ENCODE measurements around the gene TYW5.

Gene TYW5

DNA sequence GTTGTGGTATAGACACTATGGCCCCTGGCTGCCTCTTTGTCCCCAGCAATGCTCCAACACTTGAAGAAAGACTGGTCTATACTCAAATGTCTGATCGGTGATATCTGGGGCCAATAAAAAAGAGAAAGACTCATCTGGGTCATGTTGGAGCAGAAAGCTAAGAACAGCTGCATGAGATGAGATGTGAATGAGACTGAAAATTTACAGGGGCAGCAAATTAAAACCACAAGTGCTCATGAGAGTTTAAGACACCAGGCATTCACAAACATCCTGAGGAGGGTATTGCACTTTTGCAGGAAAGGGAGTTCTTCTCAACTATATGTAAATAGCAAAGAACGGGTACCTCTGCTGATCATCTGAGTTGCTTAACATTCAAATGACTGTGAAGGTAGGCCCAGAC is 36.4 kb upstream of the TYW5 start:
- no peak for DNase-seq
- Histone ChIP-seq H2AFZ (ENCODE audit: insufficient read depth, low read length, poor library complexity) (no peak overlapping the region), H3K36me3 (ENCODE audit: control insufficient read depth in 1 of 2, insufficient read depth in 2 of 2, low read length in 2 of 2) (no peaks in the 10 kb centered on the region), H3K9ac (ENCODE audit: low read length) (no peak overlapping the region), H3K4me2 (ENCODE audit: low read length) (no peak overlapping the region), H2BK120ac (ENCODE audit: insufficient read depth, low read length, poor library complexity) (no peak overlapping the region), H3K4me3 (ENCODE audit: low read depth, low read length) (no peak overlapping the region), H3K4ac (ENCODE audit: low read depth, low read length) (no peak overlapping the region), H4K12ac (ENCODE audit: low read depth, low read length) (no peak overlapping the region), H3K79me1 (ENCODE audit: low read length) (no peaks in the 10 kb centered on the region), H3K9me3 (ENCODE audit: insufficient read depth, low read depth, low read length) (no peaks in the 10 kb centered on the region), H2AK5ac (ENCODE audit: low read length) (no peak overlapping the region), H3K14ac (ENCODE audit: low read length) (no peak overlapping the region), H3K23ac (ENCODE audit: low read length) (no peak overlapping the region), H2BK5ac (ENCODE audit: low read depth, low read length, poor library complexity) (no peak overlapping the region), H3K79me2 (ENCODE audit: control insufficient read depth, insufficient read depth, low read length, poor library complexity) (no peaks in the 10 kb centered on the region), H4K8ac (ENCODE audit: low read depth, low read length) (no peak overlapping the region), H3K18ac (ENCODE audit: low read length) (no peak overlapping the region), H2BK12ac (ENCODE audit: low read length) (no peak overlapping the region), H4K91ac (ENCODE audit: low read depth, low read length) (no peak overlapping the region), H3K27me3 (ENCODE audit: insufficient read depth, low read length) (no peaks in the 10 kb centered on the region), H3K27ac (ENCODE audit: low read depth, low read length) (no peak overlapping the region), H3K4me1 (ENCODE audit: control insufficient read depth in 1 of 2, insufficient read depth in 2 of 2, low read length in 2 of 2) (peaks cover 0 to 1% of the 10 kb centered on the region in 2 experiments)
- no CpG with 5 or more reads among the region's 2 CpGs for WGBS (ENCODE audit: extremely low coverage, insufficient coverage, insufficient read length)

DNA sequence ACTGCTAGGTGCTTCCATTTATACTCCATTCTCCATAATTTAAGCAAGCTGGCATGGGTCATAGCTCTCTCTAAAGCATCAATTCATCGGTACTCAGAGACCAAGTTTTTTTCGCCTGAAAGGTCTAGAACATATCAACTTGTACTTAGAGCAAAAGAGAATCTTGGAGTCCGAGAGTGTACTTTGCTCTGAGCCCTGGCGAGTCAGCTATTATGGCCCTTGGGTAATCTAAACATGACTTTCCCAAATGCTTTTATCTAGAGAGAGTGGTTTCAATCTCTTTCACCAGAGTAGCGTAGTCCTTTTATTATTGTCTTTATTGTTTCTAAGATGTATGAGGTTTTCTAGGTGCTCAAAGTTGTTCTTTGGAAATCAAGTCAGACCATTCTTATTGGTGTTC is 34.5 kb upstream of the TYW5 start:
- Histone ChIP-seq H3K9me3 (ENCODE audit: insufficient read depth, low read depth, low read length) (no peaks in the 10 kb centered on the region), H3K4me1 (ENCODE audit: control insufficient read depth in 1 of 2, insufficient read depth in 2 of 2, low read length in 2 of 2) (no peaks in the 10 kb centered on the region), H3K4me3 (ENCODE audit: low read depth, low read length) (no peak overlapping the region), H2BK120ac (ENCODE audit: insufficient read depth, low read length, poor library complexity) (no peak overlapping the region), H2BK5ac (ENCODE audit: low read depth, low read length, poor library complexity) (no peak overlapping the region), H3K27ac (ENCODE audit: low read depth, low read length) (no peak overlapping the region), H3K79me2 (ENCODE audit: control insufficient read depth, insufficient read depth, low read length, poor library complexity) (no peaks in the 10 kb centered on the region), H3K4ac (ENCODE audit: low read depth, low read length) (no peak overlapping the region), H4K91ac (ENCODE audit: low read depth, low read length) (no peak overlapping the region), H3K9ac (ENCODE audit: low read length) (no peak overlapping the region), H2AK5ac (ENCODE audit: low read length) (no peak overlapping the region), H2AFZ (ENCODE audit: insufficient read depth, low read length, poor library complexity) (no peak overlapping the region), H3K27me3 (ENCODE audit: insufficient read depth, low read length) (no peaks in the 10 kb centered on the region), H3K23ac (ENCODE audit: low read length) (no peak overlapping the region), H3K36me3 (ENCODE audit: control insufficient read depth in 1 of 2, insufficient read depth in 2 of 2, low read length in 2 of 2) (no peaks in the 10 kb centered on the region), H3K4me2 (ENCODE audit: low read length) (no peak overlapping the region), H3K14ac (ENCODE audit: low read length) (no peak overlapping the region), H4K12ac (ENCODE audit: low read depth, low read length) (no peak overlapping the region), H4K8ac (ENCODE audit: low read depth, low read length) (no peak overlapping the region), H2BK12ac (ENCODE audit: low read length) (no peak overlapping the region), H3K18ac (ENCODE audit: low read length) (no peak overlapping the region), H3K79me1 (ENCODE audit: low read length) (peaks cover 2% of the 10 kb centered on the region)
- no CpG with 5 or more reads among the region's 5 CpGs for WGBS (ENCODE audit: extremely low coverage, insufficient coverage, insufficient read length)
- DNase-seq, result no peak

DNA sequence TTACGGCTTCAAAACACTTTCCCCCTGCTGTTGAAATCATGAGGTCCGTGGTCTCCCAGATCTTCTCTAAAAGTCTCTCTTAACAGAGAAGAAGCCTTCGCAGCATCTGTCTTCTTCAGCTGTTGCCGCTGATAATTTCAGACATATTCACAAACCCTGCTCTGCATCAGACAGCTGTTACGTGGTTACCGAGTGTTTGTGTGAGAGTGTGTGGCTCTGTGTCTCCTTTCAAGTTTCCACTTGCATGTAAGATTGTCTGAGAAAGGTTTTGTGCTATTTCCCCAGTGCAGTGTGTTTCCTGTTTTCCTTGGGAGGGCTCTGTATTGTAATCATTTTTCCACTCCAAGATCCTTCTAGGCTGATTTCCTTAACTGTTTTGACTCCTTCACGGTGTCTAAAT is 32.9 kb upstream of the TYW5 start:
- Histone ChIP-seq H4K12ac (ENCODE audit: low read depth, low read length) (no peak overlapping the region), H2BK5ac (ENCODE audit: low read depth, low read length, poor library complexity) (no peak overlapping the region), H3K79me1 (ENCODE audit: low read length) (peaks cover 2% of the 10 kb centered on the region), H2AK5ac (ENCODE audit: low read length) (no peak overlapping the region), H3K14ac (ENCODE audit: low read length) (no peak overlapping the region), H3K79me2 (ENCODE audit: control insufficient read depth, insufficient read depth, low read length, poor library complexity) (no peaks in the 10 kb centered on the region), H2AFZ (ENCODE audit: insufficient read depth, low read length, poor library complexity) (no peak overlapping the region), H3K27me3 (ENCODE audit: insufficient read depth, low read length) (no peaks in the 10 kb centered on the region), H3K18ac (ENCODE audit: low read length) (no peak overlapping the region), H3K23ac (ENCODE audit: low read length) (no peak overlapping the region), H4K91ac (ENCODE audit: low read depth, low read length) (no peak overlapping the region), H3K9ac (ENCODE audit: low read length) (no peak overlapping the region), H3K4me2 (ENCODE audit: low read length) (no peak overlapping the region), H3K27ac (ENCODE audit: low read depth, low read length) (no peak overlapping the region), H4K8ac (ENCODE audit: low read depth, low read length) (no peak overlapping the region), H3K4me1 (ENCODE audit: control insufficient read depth in 1 of 2, insufficient read depth in 2 of 2, low read length in 2 of 2) (no peaks in the 10 kb centered on the region), H2BK12ac (ENCODE audit: low read length) (no peak overlapping the region), H2BK120ac (ENCODE audit: insufficient read depth, low read length, poor library complexity) (no peak overlapping the region), H3K4ac (ENCODE audit: low read depth, low read length) (no peak overlapping the region), H3K9me3 (ENCODE audit: insufficient read depth, low read depth, low read length) (no peaks in the 10 kb centered on the region), H3K36me3 (ENCODE audit: control insufficient read depth in 1 of 2, insufficient read depth in 2 of 2, low read length in 2 of 2) (no peaks in the 10 kb centered on the region), H3K4me3 (ENCODE audit: low read depth, low read length) (no peak overlapping the region)
- WGBS (ENCODE audit: extremely low coverage, insufficient coverage, insufficient read length), result no CpG with 5 or more reads among the region's 7 CpGs
- DNase-seq, result no peak

GRCh38 chr2:199987586-199987985 is 32.3 kb upstream of the TYW5 start:
- no CpG with 5 or more reads among the region's 2 CpGs for WGBS (ENCODE audit: extremely low coverage, insufficient coverage, insufficient read length)
- no peak for DNase-seq

More at GRCh38 chr2:199987586-199987985, 32.3 kb upstream of the TYW5 start:
- Histone ChIP-seq H3K23ac (ENCODE audit: low read length) (no peak overlapping the region), H3K4me1 (ENCODE audit: control insufficient read depth in 1 of 2, insufficient read depth in 2 of 2, low read length in 2 of 2) (no peaks in the 10 kb centered on the region), H3K14ac (ENCODE audit: low read length) (no peak overlapping the region), H2BK120ac (ENCODE audit: insufficient read depth, low read length, poor library complexity) (no peak overlapping the region), H3K27me3 (ENCODE audit: insufficient read depth, low read length) (no peaks in the 10 kb centered on the region), H3K27ac (ENCODE audit: low read depth, low read length) (no peak overlapping the region), H2AK5ac (ENCODE audit: low read length) (no peak overlapping the region), H3K79me2 (ENCODE audit: control insufficient read depth, insufficient read depth, low read length, poor library complexity) (no peaks in the 10 kb centered on the region), H2AFZ (ENCODE audit: insufficient read depth, low read length, poor library complexity) (no peak overlapping the region), H3K4ac (ENCODE audit: low read depth, low read length) (no peak overlapping the region), H3K9ac (ENCODE audit: low read length) (no peak overlapping the region), H4K8ac (ENCODE audit: low read depth, low read length) (no peak overlapping the region), H2BK12ac (ENCODE audit: low read length) (no peak overlapping the region), H3K4me2 (ENCODE audit: low read length) (no peak overlapping the region), H4K91ac (ENCODE audit: low read depth, low read length) (no peak overlapping the region), H3K18ac (ENCODE audit: low read length) (no peak overlapping the region), H3K4me3 (ENCODE audit: low read depth, low read length) (no peak overlapping the region), H4K12ac (ENCODE audit: low read depth, low read length) (no peak overlapping the region), H3K9me3 (ENCODE audit: insufficient read depth, low read depth, low read length) (no peaks in the 10 kb centered on the region), H3K79me1 (ENCODE audit: low read length) (peaks cover 2% of the 10 kb centered on the region), H2BK5ac (ENCODE audit: low read depth, low read length, poor library complexity) (no peak overlapping the region), H3K36me3 (ENCODE audit: control insufficient read depth in 1 of 2, insufficient read depth in 2 of 2, low read length in 2 of 2) (no peaks in the 10 kb centered on the region)

All from trophoblast cell (in vitro differentiated cells and primary cell).